K562 (cell line): ENCODE data around the gene ABCB6.

Experiments used
- EZH2 ChIP-seq: IDR thresholded peaks from 2 replicates; pipeline ENCODE4 v1.6.1; 2012; ENCODE audit warnings: low read depth, mild to moderate bottlenecking, inconsistent platforms, low read length, borderline replicate concordance
- GATA2 ChIP-seq: sonication (generic); formaldehyde crosslinking; IDR thresholded peaks from 2 replicates; pipeline ENCODE4 v1.4.0; 2020; ENCODE audit warnings: mild to moderate bottlenecking, missing genetic modification reagents
- NCOR1 ChIP-seq: fragments of 450-650 bp; IDR thresholded peaks from 2 replicates; pipeline ENCODE4 v1.6.1; 2016; ENCODE audit warnings: mild to moderate bottlenecking, moderate library complexity
- NFYB ChIP-seq: IDR thresholded peaks from 2 replicates; pipeline ENCODE4 v1.6.1; 2011; ENCODE audit warnings: mild to moderate bottlenecking, moderate library complexity; ENCODE audit not compliant: insufficient read length; ENCODE audit errors: extremely low read depth
- RBM15 ChIP-seq: fragments of 200-400 bp; formaldehyde crosslinking; IDR thresholded peaks from 2 replicates; pipeline ENCODE4 v1.6.1; 2018; ENCODE audit warnings: mild to moderate bottlenecking, low read length, moderate library complexity; ENCODE audit not compliant: insufficient read depth
- SP1 ChIP-seq: sonication (generic); formaldehyde crosslinking; IDR thresholded peaks from 2 replicates; pipeline ENCODE4 v1.8.1; 2022; ENCODE audit warnings: mild to moderate bottlenecking, missing genetic modification reagents
- SPI1 ChIP-seq: IDR thresholded peaks from 2 replicates; pipeline ENCODE4 v1.6.1; 2011; ENCODE audit warnings: low read depth, low read length, control low read depth, borderline replicate concordance
- YY1 ChIP-seq, 3 experiments: IDR thresholded peaks; 2 replicates each; pipeline ENCODE4 v1.6.1; 2011; ENCODE audit warnings: low read length in 2 of 3, mild to moderate bottlenecking in 2 of 3, moderate library complexity in 2 of 3, borderline replicate concordance in 1 of 3, control low read depth in 1 of 3, low read depth in 1 of 3; ENCODE audit not compliant: insufficient read depth in 3 of 3, insufficient replicate concordance in 2 of 3, control insufficient read depth in 1 of 3, insufficient read length in 1 of 3; ENCODE audit errors: extremely low read depth in 1 of 3
- TF ChIP-seq, protein P1 (sequence below): fragments of 250-450 bp; sonication (Bioruptor Pico); IDR thresholded peaks from 2 replicates; pipeline ENCODE4 v1.5.0; 2020; ENCODE audit warnings: mild to moderate bottlenecking
- TF ChIP-seq, protein P2 (sequence below), 3 experiments: IDR thresholded peaks in 2 of 3; conservative IDR thresholded peaks in 1 of 3; 2 replicates each; pipeline ENCODE4 v1.5.1; 2011 to 2012; ENCODE audit warnings: low read length in 3 of 3, mild to moderate bottlenecking in 3 of 3, control low read depth in 2 of 3, improper control_type of control experiment in 1 of 3, inconsistent platforms in 1 of 3, low read depth in 1 of 3, mixed read lengths in 1 of 3, moderate library complexity in 1 of 3; ENCODE audit not compliant: insufficient read depth in 2 of 3

DNA sequence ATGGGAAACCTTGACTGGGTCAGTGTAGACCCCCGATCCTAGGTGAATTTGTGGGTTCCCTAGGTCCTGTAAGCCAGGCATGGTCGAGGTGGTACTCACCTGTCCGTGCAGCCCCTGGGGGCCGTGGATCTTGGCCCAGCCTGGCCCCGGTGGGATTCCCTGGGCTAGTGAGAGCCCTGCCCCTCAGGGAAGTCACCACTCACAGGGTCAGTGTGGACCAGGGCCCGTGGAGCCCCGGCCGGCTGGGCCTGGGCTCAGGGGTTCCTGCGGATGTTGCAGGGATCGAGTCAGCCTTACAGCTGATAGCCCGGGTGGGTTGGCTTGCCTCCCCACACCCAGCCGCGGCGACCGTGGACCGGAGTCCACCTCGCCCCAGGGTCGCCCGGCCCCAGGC, 10.2 kb upstream of the ABCB6 start:
- TF ChIP-seq, protein P1, sequence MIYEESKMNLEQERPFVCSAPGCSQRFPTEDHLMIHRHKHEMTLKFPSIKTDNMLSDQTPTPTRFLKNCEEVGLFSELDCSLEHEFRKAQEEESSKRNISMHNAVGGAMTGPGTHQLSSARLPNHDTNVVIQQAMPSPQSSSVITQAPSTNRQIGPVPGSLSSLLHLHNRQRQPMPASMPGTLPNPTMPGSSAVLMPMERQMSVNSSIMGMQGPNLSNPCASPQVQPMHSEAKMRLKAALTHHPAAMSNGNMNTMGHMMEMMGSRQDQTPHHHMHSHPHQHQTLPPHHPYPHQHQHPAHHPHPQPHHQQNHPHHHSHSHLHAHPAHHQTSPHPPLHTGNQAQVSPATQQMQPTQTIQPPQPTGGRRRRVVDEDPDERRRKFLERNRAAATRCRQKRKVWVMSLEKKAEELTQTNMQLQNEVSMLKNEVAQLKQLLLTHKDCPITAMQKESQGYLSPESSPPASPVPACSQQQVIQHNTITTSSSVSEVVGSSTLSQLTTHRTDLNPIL = no peak
- TF ChIP-seq, protein P2, sequence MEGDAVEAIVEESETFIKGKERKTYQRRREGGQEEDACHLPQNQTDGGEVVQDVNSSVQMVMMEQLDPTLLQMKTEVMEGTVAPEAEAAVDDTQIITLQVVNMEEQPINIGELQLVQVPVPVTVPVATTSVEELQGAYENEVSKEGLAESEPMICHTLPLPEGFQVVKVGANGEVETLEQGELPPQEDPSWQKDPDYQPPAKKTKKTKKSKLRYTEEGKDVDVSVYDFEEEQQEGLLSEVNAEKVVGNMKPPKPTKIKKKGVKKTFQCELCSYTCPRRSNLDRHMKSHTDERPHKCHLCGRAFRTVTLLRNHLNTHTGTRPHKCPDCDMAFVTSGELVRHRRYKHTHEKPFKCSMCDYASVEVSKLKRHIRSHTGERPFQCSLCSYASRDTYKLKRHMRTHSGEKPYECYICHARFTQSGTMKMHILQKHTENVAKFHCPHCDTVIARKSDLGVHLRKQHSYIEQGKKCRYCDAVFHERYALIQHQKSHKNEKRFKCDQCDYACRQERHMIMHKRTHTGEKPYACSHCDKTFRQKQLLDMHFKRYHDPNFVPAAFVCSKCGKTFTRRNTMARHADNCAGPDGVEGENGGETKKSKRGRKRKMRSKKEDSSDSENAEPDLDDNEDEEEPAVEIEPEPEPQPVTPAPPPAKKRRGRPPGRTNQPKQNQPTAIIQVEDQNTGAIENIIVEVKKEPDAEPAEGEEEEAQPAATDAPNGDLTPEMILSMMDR (IDR thresholded peaks at IDR 0.05 in 2 of 3, conservative IDR thresholded peaks at IDR 0.05 in 1 of 3; ENCODE audit: insufficient read depth in 2 of 3, low read depth in 1 of 3, low read length in 3 of 3) = no peak
- TF ChIP-seq NFYB (no peak), NCOR1 (no peak), SPI1 (no peak), GATA2 (CRISPR knock-in tag) (no peak), RBM15 (no peak), YY1 (IDR thresholded peaks at IDR 0.05; ENCODE audit: borderline replicate concordance in 1 of 3, control insufficient read depth in 1 of 3, extremely low read depth in 1 of 3, insufficient read depth in 3 of 3, insufficient read length in 1 of 3, insufficient replicate concordance in 2 of 3, low read depth in 1 of 3, low read length in 2 of 3) (no peak), EZH2 (no peak), SP1 (CRISPR knock-in tag) (no peak)
